Measurements from ENCODE around the gene OPN1LW. TPM values are rescaled to one million over a fixed set of nuclear protein-coding genes. Genes with fewer than 3 reads are reported as not detected.

Gene OPN1LW
- total RNA-seq, 2 donors from 2014 or later, result not detected

GRCh38 chrX:154115071-154115470, 29.0 kb upstream of the OPN1LW start:
- no peak for DNase-seq (ENCODE audit: low spot score)
- 81% methylated on average over 10 of the region's 10 CpGs for WGBS
- intact Hi-C loops (cut with DNase I), result no loop called here
- Histone ChIP-seq H3K9me3 (no peaks in the 10 kb centered on the region), H3K27ac (no peak overlapping the region), H3K4me3 (no peak overlapping the region), H3K36me3 (no peaks in the 10 kb centered on the region), H3K4me1 (replicated peaks) (no peaks in the 10 kb centered on the region), H3K27me3 (replicated peaks; ENCODE audit: insufficient read depth) (no peaks in the 10 kb centered on the region)
- TF ChIP-seq POLR2AphosphoS5 (IDR thresholded peaks at IDR 0.05) (no peak), CTCF (IDR thresholded peaks at IDR 0.05) (no peak), POLR2A (IDR thresholded peaks at IDR 0.05) (no peak)

GRCh38 chrX:154115750-154116149, 28.3 kb upstream of the OPN1LW start:
- H3K36me3 ChIP-seq, result no peaks in the 10 kb centered on the region
- H3K27me3 ChIP-seq (replicated peaks; ENCODE audit: insufficient read depth), result no peaks in the 10 kb centered on the region
- no peaks in the 10 kb centered on the region for H3K4me1 ChIP-seq (replicated peaks)
- intact Hi-C loops (cut with DNase I), result no loop called here
- 81% methylated on average over 5 of the region's 5 CpGs for WGBS
- no peak for TF ChIP-seq POLR2AphosphoS5 (IDR thresholded peaks at IDR 0.05)
- no peak for TF ChIP-seq CTCF (IDR thresholded peaks at IDR 0.05)
- no peak for TF ChIP-seq POLR2A (IDR thresholded peaks at IDR 0.05)
- no peak for DNase-seq (ENCODE audit: low spot score)
- no peaks in the 10 kb centered on the region for H3K9me3 ChIP-seq
- no peak overlapping the region for H3K27ac ChIP-seq
- H3K4me3 ChIP-seq, result no peak overlapping the region

GRCh38 chrX:154116426-154117211, 27.4 kb upstream of the OPN1LW start:
- TF ChIP-seq POLR2AphosphoS5 (IDR thresholded peaks at IDR 0.05), result no peak
- TF ChIP-seq CTCF (IDR thresholded peaks at IDR 0.05), result no peak
- Histone ChIP-seq H3K36me3 (no peaks in the 10 kb centered on the region), H3K27ac (no peak overlapping the region), H3K27me3 (replicated peaks; ENCODE audit: insufficient read depth) (no peaks in the 10 kb centered on the region), H3K4me3 (no peak overlapping the region), H3K4me1 (replicated peaks) (no peaks in the 10 kb centered on the region), H3K9me3 (no peaks in the 10 kb centered on the region)
- 53% methylated on average over 11 of the region's 19 CpGs for WGBS
- no peak for DNase-seq (ENCODE audit: low spot score)
- intact Hi-C loops (cut with DNase I), result no loop called here

- intact Hi-C loops (cut with DNase I), result no loop called here
- no peak for DNase-seq (ENCODE audit: low spot score)
- TF ChIP-seq CTCF (IDR thresholded peaks at IDR 0.05) (no peak), POLR2A (IDR thresholded peaks at IDR 0.05) (no peak), POLR2AphosphoS5 (IDR thresholded peaks at IDR 0.05) (no peak)
- Histone ChIP-seq H3K4me3 (no peak overlapping the region), H3K27ac (no peak overlapping the region), H3K36me3 (no peaks in the 10 kb centered on the region), H3K9me3 (no peaks in the 10 kb centered on the region), H3K27me3 (replicated peaks; ENCODE audit: insufficient read depth) (no peaks in the 10 kb centered on the region), H3K4me1 (replicated peaks) (no peaks in the 10 kb centered on the region)
- 78% methylated on average over 6 of the region's 6 CpGs for WGBS
Measured at GRCh38 chrX:154117566-154117965, 26.5 kb upstream of the OPN1LW start.

GRCh38 chrX:154120567-154120966, 23.5 kb upstream of the OPN1LW start:
- DNase-seq (ENCODE audit: low spot score), result no peak
- H3K9me3 ChIP-seq, result no peaks in the 10 kb centered on the region
- no peaks in the 10 kb centered on the region for H3K36me3 ChIP-seq
- no peak overlapping the region for H3K4me3 ChIP-seq
- no peaks in the 10 kb centered on the region for H3K4me1 ChIP-seq (replicated peaks)
- WGBS, result 93% methylated on average over 3 of the region's 3 CpGs
- no peak overlapping the region for H3K27ac ChIP-seq
- H3K27me3 ChIP-seq (replicated peaks; ENCODE audit: insufficient read depth), result no peaks in the 10 kb centered on the region
- TF ChIP-seq POLR2A (IDR thresholded peaks at IDR 0.05) (no peak), CTCF (IDR thresholded peaks at IDR 0.05) (no peak), POLR2AphosphoS5 (IDR thresholded peaks at IDR 0.05) (no peak)
- intact Hi-C loops (cut with DNase I), result no loop called here
